Skin epidermis (tissue), 12 donors: ENCODE measurements around the gene MYLK3.

Experiments used
- H3K27ac ChIP-seq, 21 experiments: fragments of 200-600 bp; sonication (generic) in 11 of 21; one replicate each; pipeline ENCODE4 v1.5.0; 2020; ENCODE audit warnings: mild to moderate bottlenecking in 3 of 21, inconsistent platforms in 2 of 21, moderate library complexity in 2 of 21
- H3K4me3 ChIP-seq, 7 experiments: fragments of 200-600 bp; sonication (generic) in 2 of 7; one replicate each; pipeline ENCODE4 v1.5.0; 2020; ENCODE audit warnings: inconsistent platforms in 2 of 7, mild to moderate bottlenecking in 2 of 7, moderate library complexity in 1 of 7

The MYLK3 gene

GRCh38 chr16:46730126-46730525 is 18.0 kb downstream of the MYLK3 start:
- no peak overlapping the region for H3K4me3 ChIP-seq
- H3K27ac ChIP-seq: no peak overlapping the region

- Histone ChIP-seq H3K27ac (no peak overlapping the region), H3K4me3 (no peak overlapping the region)
Observed at GRCh38 chr16:46729326-46729995, 18.7 kb downstream of the MYLK3 start.

- Histone ChIP-seq H3K4me3 (no peak overlapping the region), H3K27ac (no peak overlapping the region)
Observed at GRCh38 chr16:46728806-46729205, 19.3 kb downstream of the MYLK3 start.

- H3K4me3 ChIP-seq: no peak overlapping the region
- H3K27ac ChIP-seq: no peak overlapping the region
Observed at GRCh38 chr16:46727630-46728029, 20.5 kb downstream of the MYLK3 start.

- Histone ChIP-seq H3K4me3 (no peak overlapping the region), H3K27ac (no peak overlapping the region)
Observed at GRCh38 chr16:46727184-46727583, 21.0 kb downstream of the MYLK3 start.

- Histone ChIP-seq H3K4me3 (no peak overlapping the region), H3K27ac (no peak overlapping the region)
Observed at GRCh38 chr16:46721885-46722284, 26.3 kb downstream of the MYLK3 start.

GRCh38 chr16:46720619-46721018 is 27.5 kb downstream of the MYLK3 start:
- Histone ChIP-seq H3K4me3 (no peak overlapping the region), H3K27ac (no peak overlapping the region)

- no peak overlapping the region for H3K27ac ChIP-seq
- no peak overlapping the region for H3K4me3 ChIP-seq
Observed at GRCh38 chr16:46719528-46719927, 28.6 kb downstream of the MYLK3 start.

- Histone ChIP-seq H3K27ac (no peak overlapping the region), H3K4me3 (no peak overlapping the region)
Observed at GRCh38 chr16:46718214-46718613, 29.9 kb downstream of the MYLK3 start.

GRCh38 chr16:46717692-46718091 is 30.5 kb downstream of the MYLK3 start:
- no peak overlapping the region for H3K27ac ChIP-seq
- no peak overlapping the region for H3K4me3 ChIP-seq

- Histone ChIP-seq H3K4me3 (no peak overlapping the region), H3K27ac (no peak overlapping the region)
Observed at GRCh38 chr16:46715769-46716305, 32.3 kb downstream of the MYLK3 start.

GRCh38 chr16:46714797-46715591 is 33.1 kb downstream of the MYLK3 start:
- no peak overlapping the region for H3K4me3 ChIP-seq

GRCh38 chr16:46713634-46714033 is 34.5 kb downstream of the MYLK3 start:
- Histone ChIP-seq H3K4me3 (no peak overlapping the region), H3K27ac (no peak overlapping the region)

More at GRCh38 chr16:46714797-46715591, 33.1 kb downstream of the MYLK3 start:
- H3K27ac ChIP-seq: no peak overlapping the region

GRCh38 chr16:46712911-46713310 is 35.2 kb downstream of the MYLK3 start:
- peak overlapping the region in 1 of 21 experiments; percentile 29 for H3K27ac ChIP-seq
- H3K4me3 ChIP-seq: no peak overlapping the region

GRCh38 chr16:46711106-46712058 is 36.8 kb downstream of the MYLK3 start:
- no peak overlapping the region for H3K4me3 ChIP-seq
- no peak overlapping the region for H3K27ac ChIP-seq

- peak overlapping the region in 1 of 21 experiments; percentile 19 for H3K27ac ChIP-seq
Observed at GRCh38 chr16:46709469-46710005, 38.6 kb downstream of the MYLK3 start.

GRCh38 chr16:46706642-46707041 is 41.5 kb downstream of the MYLK3 start:
- no peak overlapping the region for H3K4me3 ChIP-seq
- no peak overlapping the region for H3K27ac ChIP-seq

More at GRCh38 chr16:46709469-46710005, 38.6 kb downstream of the MYLK3 start:
- no peak overlapping the region for H3K4me3 ChIP-seq

- H3K27ac ChIP-seq: no peak overlapping the region
Observed at GRCh38 chr16:46702030-46702429, 46.1 kb downstream of the MYLK3 start.

GRCh38 chr16:46701615-46702014 is 46.5 kb downstream of the MYLK3 start:
- no peak overlapping the region for H3K4me3 ChIP-seq
- no peak overlapping the region for H3K27ac ChIP-seq

More at GRCh38 chr16:46702030-46702429, 46.1 kb downstream of the MYLK3 start:
- H3K4me3 ChIP-seq: no peak overlapping the region

- H3K27ac ChIP-seq: no peak overlapping the region
- no peak overlapping the region for H3K4me3 ChIP-seq
Observed at GRCh38 chr16:46700048-46700447, 48.1 kb downstream of the MYLK3 start.
